ENCODE measurements around the gene MYO9B.

DNA sequence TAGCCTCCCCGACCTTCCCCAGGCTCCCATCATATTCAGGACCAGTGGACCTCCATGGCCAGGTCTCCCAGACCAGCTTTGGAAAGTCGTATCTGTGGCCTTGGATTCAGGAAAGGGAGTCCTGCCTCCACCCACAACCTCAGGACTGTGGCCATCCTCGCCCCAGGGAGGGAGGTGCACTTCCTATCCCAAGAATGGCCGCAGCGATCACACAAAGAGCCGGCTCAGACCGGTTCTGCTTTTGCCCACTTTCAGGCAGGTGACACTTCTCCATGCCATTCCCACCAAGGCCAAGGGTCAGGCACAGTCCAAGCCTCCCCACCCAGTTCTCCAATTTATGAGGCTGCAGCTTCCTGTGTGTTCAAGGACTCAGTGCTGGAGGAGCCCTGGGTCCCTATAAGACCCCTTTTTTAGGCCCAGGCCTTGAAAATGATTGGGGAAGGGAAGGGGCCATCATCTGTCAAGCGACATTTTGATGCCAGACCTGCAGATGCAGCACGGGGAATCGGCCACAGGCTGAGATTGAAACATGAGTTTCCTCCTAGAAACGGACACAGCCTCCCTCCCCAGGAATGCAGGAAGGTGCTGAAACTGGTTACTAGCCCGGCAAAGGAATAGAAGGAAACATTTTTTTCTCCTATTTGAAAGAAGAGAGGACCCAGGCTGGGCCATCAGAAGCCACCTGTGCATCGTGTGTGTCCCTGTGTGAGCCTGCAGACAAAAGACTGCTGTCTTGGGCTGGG, 74.0 kb downstream of the MYO9B start:
- no peak for TF ChIP-seq ZKSCAN8 (CRISPR knock-in tag; IDR thresholded peaks at IDR 0.05; ENCODE audit: borderline replicate concordance)
- TF ChIP-seq ZNF138 (CRISPR knock-in tag; IDR thresholded peaks at IDR 0.05; ENCODE audit: low read depth) = no peak
- no peak for TF ChIP-seq ESRRA (CRISPR knock-in tag; IDR thresholded peaks at IDR 0.05; ENCODE audit: low read depth)
- TF ChIP-seq GTF3A (CRISPR knock-in tag; conservative IDR thresholded peaks at IDR 0.05) = no peak
- TF ChIP-seq ZZZ3 (CRISPR knock-in tag; IDR thresholded peaks at IDR 0.05; ENCODE audit: borderline replicate concordance) = no peak
- TF ChIP-seq HMG20A (CRISPR knock-in tag; IDR thresholded peaks at IDR 0.05; ENCODE audit: borderline replicate concordance) = no peak
- no peak for TF ChIP-seq NR2C2 (CRISPR knock-in tag; IDR thresholded peaks at IDR 0.05; ENCODE audit: borderline replicate concordance)
- TF ChIP-seq, protein P1, sequence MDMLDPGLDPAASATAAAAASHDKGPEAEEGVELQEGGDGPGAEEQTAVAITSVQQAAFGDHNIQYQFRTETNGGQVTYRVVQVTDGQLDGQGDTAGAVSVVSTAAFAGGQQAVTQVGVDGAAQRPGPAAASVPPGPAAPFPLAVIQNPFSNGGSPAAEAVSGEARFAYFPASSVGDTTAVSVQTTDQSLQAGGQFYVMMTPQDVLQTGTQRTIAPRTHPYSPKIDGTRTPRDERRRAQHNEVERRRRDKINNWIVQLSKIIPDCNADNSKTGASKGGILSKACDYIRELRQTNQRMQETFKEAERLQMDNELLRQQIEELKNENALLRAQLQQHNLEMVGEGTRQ (IDR thresholded peaks at IDR 0.05; ENCODE audit: low read depth, low read length) = no peak
- TF ChIP-seq, protein P1 (CRISPR knock-in tag; IDR thresholded peaks at IDR 0.05; ENCODE audit: borderline replicate concordance) = no peak
- TF ChIP-seq, protein P2, sequence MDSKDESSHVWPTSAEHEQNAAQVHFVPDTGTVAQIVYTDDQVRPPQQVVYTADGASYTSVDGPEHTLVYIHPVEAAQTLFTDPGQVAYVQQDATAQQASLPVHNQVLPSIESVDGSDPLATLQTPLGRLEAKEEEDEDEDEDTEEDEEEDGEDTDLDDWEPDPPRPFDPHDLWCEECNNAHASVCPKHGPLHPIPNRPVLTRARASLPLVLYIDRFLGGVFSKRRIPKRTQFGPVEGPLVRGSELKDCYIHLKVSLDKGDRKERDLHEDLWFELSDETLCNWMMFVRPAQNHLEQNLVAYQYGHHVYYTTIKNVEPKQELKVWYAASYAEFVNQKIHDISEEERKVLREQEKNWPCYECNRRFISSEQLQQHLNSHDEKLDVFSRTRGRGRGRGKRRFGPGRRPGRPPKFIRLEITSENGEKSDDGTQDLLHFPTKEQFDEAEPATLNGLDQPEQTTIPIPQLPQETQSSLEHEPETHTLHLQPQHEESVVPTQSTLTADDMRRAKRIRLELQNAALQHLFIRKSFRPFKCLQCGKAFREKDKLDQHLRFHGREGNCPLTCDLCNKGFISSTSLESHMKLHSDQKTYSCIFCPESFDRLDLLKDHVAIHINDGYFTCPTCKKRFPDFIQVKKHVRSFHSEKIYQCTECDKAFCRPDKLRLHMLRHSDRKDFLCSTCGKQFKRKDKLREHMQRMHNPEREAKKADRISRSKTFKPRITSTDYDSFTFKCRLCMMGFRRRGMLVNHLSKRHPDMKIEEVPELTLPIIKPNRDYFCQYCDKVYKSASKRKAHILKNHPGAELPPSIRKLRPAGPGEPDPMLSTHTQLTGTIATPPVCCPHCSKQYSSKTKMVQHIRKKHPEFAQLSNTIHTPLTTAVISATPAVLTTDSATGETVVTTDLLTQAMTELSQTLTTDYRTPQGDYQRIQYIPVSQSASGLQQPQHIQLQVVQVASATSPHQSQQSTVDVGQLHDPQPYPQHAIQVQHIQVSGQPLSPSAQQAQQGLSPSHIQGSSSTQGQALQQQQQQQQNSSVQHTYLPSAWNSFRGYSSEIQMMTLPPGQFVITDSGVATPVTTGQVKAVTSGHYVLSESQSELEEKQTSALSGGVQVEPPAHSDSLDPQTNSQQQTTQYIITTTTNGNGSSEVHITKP (CRISPR knock-in tag; IDR thresholded peaks at IDR 0.05; ENCODE audit: low read depth) = no peak
